ENCODE measurements around the gene SCAI.
"Not testable (repeated sequence)": the region's sequence is repeated elsewhere in the genome, so short reads cannot be mapped to it uniquely, and the experiment has no call there.

Gene SCAI

DNA sequence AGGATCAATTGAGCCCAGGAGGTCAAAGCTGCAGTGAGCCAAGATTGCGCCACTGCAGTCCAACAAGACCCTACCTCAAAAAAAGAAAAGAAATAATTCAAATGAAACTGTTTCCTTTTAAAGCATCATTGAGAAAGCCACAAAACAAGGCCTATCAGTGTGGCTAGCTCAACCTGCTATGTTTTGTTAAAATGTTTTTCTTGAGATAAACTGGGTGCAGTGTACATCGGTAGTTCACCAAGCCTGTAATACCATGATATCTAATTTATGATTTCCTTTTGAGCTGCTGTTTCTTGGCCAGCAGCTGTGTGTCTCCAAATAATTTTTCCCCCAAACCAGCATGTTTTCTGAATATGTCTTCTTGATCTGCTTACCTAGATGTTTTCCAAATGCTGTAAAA is 105.2 kb downstream of the SCAI start:
- no peak overlapping the region for H3K27ac ChIP-seq
- no peak overlapping the region for H3K4me3 ChIP-seq
- H3K9ac ChIP-seq (ENCODE audit: insufficient read length) = no peak overlapping the region
- no peaks in the 10 kb centered on the region for H3K36me3 ChIP-seq (ENCODE audit: insufficient read depth, low read length)
- TF ChIP-seq FOXP2 (optimal IDR thresholded peaks at IDR 0.05; ENCODE audit: control extremely low read depth, extremely low read length, insufficient read depth) (no peak), POLR2AphosphoS5 (IDR thresholded peaks at IDR 0.05; ENCODE audit: borderline replicate concordance, low read depth, low read length) (no peak), EZH2 (IDR thresholded peaks at IDR 0.05) (no peak)
- DNase-seq (ENCODE audit: low read depth, low spot score) = no peak
- H3K9me3 ChIP-seq (ENCODE audit: low read depth, low read length) = no peaks in the 10 kb centered on the region

DNA sequence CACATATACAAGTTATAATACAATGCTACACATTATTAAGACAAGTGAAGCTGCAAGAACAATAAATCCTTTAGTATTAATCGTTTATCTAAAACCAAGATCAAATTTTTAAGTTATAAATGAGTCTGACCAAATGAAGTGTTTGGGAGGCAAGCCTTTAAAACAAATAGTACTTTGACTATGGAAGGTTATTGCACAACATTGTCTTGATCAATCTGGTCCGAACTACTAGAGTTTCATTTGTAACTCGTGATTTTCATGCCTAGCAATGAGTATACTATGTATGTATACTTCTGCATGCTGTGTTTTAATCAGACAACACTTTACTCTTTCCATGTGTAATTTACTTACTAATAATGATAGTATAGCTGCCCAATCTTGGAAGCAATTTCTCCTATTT is 115.3 kb downstream of the SCAI start:
- Histone ChIP-seq H3K36me3 (ENCODE audit: insufficient read depth, low read length) (no peaks in the 10 kb centered on the region), H3K9me3 (ENCODE audit: low read depth, low read length) (no peaks in the 10 kb centered on the region)

GRCh38 chr9:125024917-125025316 is 118.4 kb downstream of the SCAI start:
- no peak for TF ChIP-seq POLR2AphosphoS5 (IDR thresholded peaks at IDR 0.05; ENCODE audit: borderline replicate concordance, low read depth, low read length)
- TF ChIP-seq FOXP2 (optimal IDR thresholded peaks at IDR 0.05; ENCODE audit: control extremely low read depth, extremely low read length, insufficient read depth) = no peak
- no peak for TF ChIP-seq EZH2 (IDR thresholded peaks at IDR 0.05)
- Histone ChIP-seq H3K27ac (no peak overlapping the region), H3K4me3 (no peak overlapping the region), H3K9me3 (ENCODE audit: low read depth, low read length) (peaks cover 3% of the 10 kb centered on the region; the same call in 1 of the 2 replicates), H3K36me3 (ENCODE audit: insufficient read depth, low read length) (0 out of 2 replicates have a peak, but pooled peaks cover 6% of the 10 kb centered on the region), H3K9ac (ENCODE audit: insufficient read length) (no peak overlapping the region)
- DNase-seq (ENCODE audit: low read depth, low spot score) = no peak

More for the DNA sequence above, 115.3 kb downstream of the SCAI start:
- H3K4me3 ChIP-seq = no peak overlapping the region
- TF ChIP-seq POLR2AphosphoS5 (IDR thresholded peaks at IDR 0.05; ENCODE audit: borderline replicate concordance, low read depth, low read length) = no peak
- no peak for TF ChIP-seq EZH2 (IDR thresholded peaks at IDR 0.05)
- no peak for TF ChIP-seq FOXP2 (optimal IDR thresholded peaks at IDR 0.05; ENCODE audit: control extremely low read depth, extremely low read length, insufficient read depth)
- no peak overlapping the region for H3K9ac ChIP-seq (ENCODE audit: insufficient read length)
- no peak overlapping the region for H3K27ac ChIP-seq
- no peak for DNase-seq (ENCODE audit: low read depth, low spot score)

DNA sequence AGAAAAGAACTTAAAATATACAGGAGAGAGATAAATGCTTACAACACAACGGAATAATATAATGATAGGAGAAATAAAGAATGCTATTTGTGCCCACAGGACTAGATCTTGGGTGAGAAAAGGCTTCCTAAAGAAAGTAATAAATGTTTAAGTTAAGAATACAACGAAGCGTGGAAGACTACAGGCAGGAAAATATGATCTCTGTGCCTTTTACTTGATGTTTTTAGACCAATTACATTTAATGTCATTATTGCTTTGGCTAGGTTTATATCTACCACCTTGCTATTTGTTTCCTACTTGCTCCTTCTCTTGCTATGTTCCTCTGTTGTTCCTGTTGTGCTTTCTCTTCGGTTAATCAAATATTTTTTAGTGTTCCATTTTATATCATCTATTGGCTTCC is 122.3 kb downstream of the SCAI start:
- DNase-seq (ENCODE audit: low read depth, low spot score) = no peak
- peaks cover 3% of the 10 kb centered on the region; the same call in 1 of the 2 replicates for H3K9me3 ChIP-seq (ENCODE audit: low read depth, low read length)
- H3K27ac ChIP-seq = no peak overlapping the region
- H3K9ac ChIP-seq (ENCODE audit: insufficient read length) = no peak overlapping the region
- H3K4me3 ChIP-seq = no peak overlapping the region
- no peak for TF ChIP-seq FOXP2 (optimal IDR thresholded peaks at IDR 0.05; ENCODE audit: control extremely low read depth, extremely low read length, insufficient read depth)
- no peak for TF ChIP-seq POLR2AphosphoS5 (IDR thresholded peaks at IDR 0.05; ENCODE audit: borderline replicate concordance, low read depth, low read length)
- TF ChIP-seq EZH2 (IDR thresholded peaks at IDR 0.05) = no peak
- H3K36me3 ChIP-seq (ENCODE audit: insufficient read depth, low read length) = 0 out of 2 replicates have a peak, but pooled peaks cover 10% of the 10 kb centered on the region

GRCh38 chr9:125015655-125016054 is 127.7 kb downstream of the SCAI start:
- not testable (repeated sequence) for H3K9ac ChIP-seq (ENCODE audit: insufficient read length); H3K9me3 ChIP-seq (ENCODE audit: low read depth, low read length); H3K4me3 ChIP-seq; H3K36me3 ChIP-seq (ENCODE audit: insufficient read depth, low read length); DNase-seq (ENCODE audit: low read depth, low spot score); H3K27ac ChIP-seq

GRCh38 chr9:125012013-125012412 is 131.3 kb downstream of the SCAI start:
- not testable (repeated sequence) for H3K4me3 ChIP-seq; H3K27ac ChIP-seq; H3K36me3 ChIP-seq (ENCODE audit: insufficient read depth, low read length); H3K9me3 ChIP-seq (ENCODE audit: low read depth, low read length); H3K9ac ChIP-seq (ENCODE audit: insufficient read length); DNase-seq (ENCODE audit: low read depth, low spot score)

DNA sequence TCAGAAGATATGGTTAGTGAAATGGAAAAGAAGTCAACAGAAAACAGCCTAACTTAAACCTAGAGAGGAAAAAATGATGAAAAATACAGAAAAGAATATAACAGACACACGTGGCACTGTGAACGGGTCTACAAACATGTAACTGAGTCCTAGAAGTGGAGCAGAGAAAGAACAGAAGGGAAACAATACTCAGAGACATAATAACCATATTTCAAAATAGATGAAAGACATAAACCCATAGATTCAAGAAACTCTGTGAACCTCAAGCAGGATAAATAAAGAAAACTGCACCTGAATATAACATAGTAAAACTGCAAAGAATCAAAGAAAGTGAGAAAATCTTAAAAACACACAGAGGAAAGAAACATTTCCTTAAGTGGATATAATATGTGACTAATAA is 134.7 kb downstream of the SCAI start:
- TF ChIP-seq POLR2AphosphoS5 (IDR thresholded peaks at IDR 0.05; ENCODE audit: borderline replicate concordance, low read depth, low read length) = no peak
- no peak for TF ChIP-seq EZH2 (IDR thresholded peaks at IDR 0.05)
- no peak for TF ChIP-seq FOXP2 (optimal IDR thresholded peaks at IDR 0.05; ENCODE audit: control extremely low read depth, extremely low read length, insufficient read depth)
- Histone ChIP-seq H3K36me3 (ENCODE audit: insufficient read depth, low read length) (no peaks in the 10 kb centered on the region), H3K9ac (ENCODE audit: insufficient read length) (no peak overlapping the region), H3K27ac (no peak overlapping the region), H3K9me3 (ENCODE audit: low read depth, low read length) (no peaks in the 10 kb centered on the region), H3K4me3 (no peak overlapping the region)
- DNase-seq (ENCODE audit: low read depth, low spot score) = no peak

GRCh38 chr9:125003332-125003731 is 140.0 kb downstream of the SCAI start:
- Histone ChIP-seq H3K9me3 (ENCODE audit: low read depth, low read length) (no peaks in the 10 kb centered on the region), H3K4me3 (no peak overlapping the region), H3K36me3 (ENCODE audit: insufficient read depth, low read length) (0 out of 2 replicates have a peak, but pooled peaks cover 3% of the 10 kb centered on the region), H3K9ac (ENCODE audit: insufficient read length) (no peak overlapping the region), H3K27ac (no peak overlapping the region)
- TF ChIP-seq FOXP2 (optimal IDR thresholded peaks at IDR 0.05; ENCODE audit: control extremely low read depth, extremely low read length, insufficient read depth) (no peak), POLR2AphosphoS5 (IDR thresholded peaks at IDR 0.05; ENCODE audit: borderline replicate concordance, low read depth, low read length) (no peak), EZH2 (IDR thresholded peaks at IDR 0.05) (no peak)
- no peak for DNase-seq (ENCODE audit: low read depth, low spot score)

GRCh38 chr9:124983698-124984097 is 159.6 kb downstream of the SCAI start:
- no peak overlapping the region for H3K9ac ChIP-seq (ENCODE audit: insufficient read length)
- TF ChIP-seq POLR2AphosphoS5 (IDR thresholded peaks at IDR 0.05; ENCODE audit: borderline replicate concordance, low read depth, low read length) (no peak), FOXP2 (optimal IDR thresholded peaks at IDR 0.05; ENCODE audit: control extremely low read depth, extremely low read length, insufficient read depth) (no peak), EZH2 (IDR thresholded peaks at IDR 0.05) (no peak)
- no peak overlapping the region for H3K4me3 ChIP-seq
- H3K9me3 ChIP-seq (ENCODE audit: low read depth, low read length) = no peaks in the 10 kb centered on the region
- H3K27ac ChIP-seq = no peak overlapping the region
- H3K36me3 ChIP-seq (ENCODE audit: insufficient read depth, low read length) = no peaks in the 10 kb centered on the region
- DNase-seq (ENCODE audit: low read depth, low spot score) = no peak

Measured in SK-N-MC (cell line).